Keratinocyte (primary cell): ENCODE measurements around the gene LGR4. TPM values are rescaled to one million over a fixed set of nuclear protein-coding genes. Genes with fewer than 3 reads are reported as not detected.

ENCODE experiments used
- DNase-seq: peaks from one replicate; pipeline ENCODE4 v3.0.0-alpha.2; 2011; ENCODE audit warnings: low read depth, missing footprints, low spot score
- FAIRE-seq: peaks from 2 replicates; lab custom pipeline; 2011; peaks lifted over from hg19 to GRCh38; lab: Jason Lieb, UNC
- H2AFZ ChIP-seq: 2 replicates; pipeline ENCODE4 v1.6.0; 2012; ENCODE audit warnings: low read length, control low read depth, inconsistent platforms; ENCODE audit not compliant: control insufficient read depth
- H3K27ac ChIP-seq: 2 replicates; pipeline ENCODE4 v1.5.1; 2011; ENCODE audit warnings: low read length; ENCODE audit not compliant: control insufficient read depth, insufficient read depth
- H3K27me3 ChIP-seq: 3 replicates; pipeline ENCODE4 v1.6.0; 2011; ENCODE audit warnings: low read length; ENCODE audit not compliant: control insufficient read depth, insufficient read depth; ENCODE audit errors: extremely low read depth
- H3K36me3 ChIP-seq, 2 experiments: 2 replicates in 1 of 2; 3 replicates in 1 of 2; pipeline ENCODE4 v1.5.1; 2011; ENCODE audit warnings: low read length in 2 of 2, mild to moderate bottlenecking in 1 of 2; ENCODE audit not compliant: control insufficient read depth in 2 of 2, insufficient read depth in 2 of 2; ENCODE audit errors: extremely low read depth in 1 of 2
- H3K4me1 ChIP-seq: 3 replicates; pipeline ENCODE4 v1.5.1; 2011; ENCODE audit warnings: low read length; ENCODE audit not compliant: control insufficient read depth, insufficient read depth; ENCODE audit errors: extremely low read depth
- H3K4me2 ChIP-seq: 3 replicates; pipeline ENCODE4 v1.6.0; 2011; ENCODE audit warnings: low read depth, low read length; ENCODE audit not compliant: control insufficient read depth, insufficient read depth; ENCODE audit errors: extremely low read depth
- H3K4me3 ChIP-seq, 3 experiments: fragments of 200-600 bp in 1 of 3; sonication (generic) in 1 of 3; 2 replicates in 2 of 3; 3 replicates in 1 of 3; pipeline ENCODE4 v1.5.1; 2011 to 2016; ENCODE audit warnings: low read length in 3 of 3, mild to moderate bottlenecking in 3 of 3, control low read depth in 2 of 3, inconsistent platforms in 1 of 3, low read depth in 1 of 3, mixed read lengths in 1 of 3, mixed run types in 1 of 3, moderate library complexity in 1 of 3; ENCODE audit not compliant: control insufficient read depth in 2 of 3, insufficient read depth in 2 of 3; ENCODE audit errors: extremely low read depth in 1 of 3
- H3K79me2 ChIP-seq: 2 replicates; pipeline ENCODE4 v1.6.0; 2012; ENCODE audit warnings: low read length; ENCODE audit not compliant: control insufficient read depth, insufficient read depth
- H3K9ac ChIP-seq: 3 replicates; pipeline ENCODE4 v1.6.0; 2011; ENCODE audit warnings: low read length; ENCODE audit not compliant: control insufficient read depth, insufficient read depth; ENCODE audit errors: extremely low read depth
- H3K9me1 ChIP-seq: 3 replicates; pipeline ENCODE4 v1.6.0; 2011; ENCODE audit warnings: low read length; ENCODE audit not compliant: control insufficient read depth, insufficient read depth; ENCODE audit errors: extremely low read depth
- H3K9me3 ChIP-seq: 2 replicates; pipeline ENCODE4 v1.5.1; 2012; ENCODE audit warnings: low read depth, low read length; ENCODE audit not compliant: control insufficient read depth
- H4K20me1 ChIP-seq: 3 replicates; pipeline ENCODE4 v1.6.0; 2011; ENCODE audit warnings: low read length; ENCODE audit not compliant: control insufficient read depth, insufficient read depth; ENCODE audit errors: extremely low read depth
- CTCF ChIP-seq, 3 experiments: IDR thresholded peaks in 1 of 3; conservative IDR thresholded peaks in 1 of 3; optimal IDR thresholded peaks in 1 of 3; 2 replicates in 2 of 3; 3 replicates in 1 of 3; pipeline versions ENCODE3 to v1.5.1; 2011; ENCODE audit warnings: low read length in 3 of 3, mild to moderate bottlenecking in 3 of 3, moderate library complexity in 2 of 3, control low read depth in 1 of 3, inconsistent platforms in 1 of 3; ENCODE audit not compliant: insufficient read depth in 2 of 3; ENCODE audit errors: extremely low read depth in 1 of 3
- EZH2 ChIP-seq: IDR thresholded peaks from one replicate; pipeline ENCODE4 v1.6.1; 2012; ENCODE audit warnings: inconsistent platforms, mild to moderate bottlenecking, low read length, moderate library complexity
- dilution Hi-C: fragments of 300-500 bp; cut with MboI; formaldehyde crosslinking; loops from one replicate; pipeline ENCODE4 v1.7.0; 2020; ENCODE audit warnings: low sequenced_read_pairs; ENCODE audit not compliant: extremely low pct_ligation_motif_present
- polyA plus RNA-seq, 5 experiments: library from polyadenylated mRNA; depleted of rRNA in 3 of 5; stranded (reverse) in 3 of 5; stranded (forward) in 1 of 5; unstranded in 1 of 5; fragments of >200 nt; gene quantifications; 1 replicate in 1 of 5; 2 replicates in 3 of 5; 3 replicates in 1 of 5; pipeline versions ENCODE4 v1.2.1 to v1.2.3, GENCODE V29; 2011 to 2012; ENCODE audit warnings: missing spikeins in 2 of 5, low read depth in 1 of 5, low replicate concordance in 1 of 5

The LGR4 gene
- polyA plus RNA-seq, 1 donor (not counting 4 experiments of a cell fraction or from before 2014, with no cell fraction given) = 49.7 TPM

- H3K27me3 ChIP-seq = no peaks in the 10 kb centered on the region
- DNase-seq = no peak
- no peaks in the 10 kb centered on the region for H3K9me1 ChIP-seq
- no peak overlapping the region for H3K9ac ChIP-seq
- H3K4me2 ChIP-seq = no peak overlapping the region
- no peaks in the 10 kb centered on the region for H3K79me2 ChIP-seq
- no peaks in the 10 kb centered on the region for H3K36me3 ChIP-seq
- no peak overlapping the region for H3K27ac ChIP-seq
- no peak for FAIRE-seq
- H2AFZ ChIP-seq = no peak overlapping the region
- no peak for TF ChIP-seq CTCF (optimal IDR thresholded peaks at IDR 0.05 in 1 of 3, IDR thresholded peaks at IDR 0.05 in 1 of 3, conservative IDR thresholded peaks at IDR 0.05 in 1 of 3; ENCODE audit: extremely low read depth in 1 of 3, insufficient read depth in 2 of 3, low read length in 3 of 3)
- no peak for TF ChIP-seq EZH2
- dilution Hi-C loops = no loop called here
- H3K4me3 ChIP-seq = no peak overlapping the region
- no peaks in the 10 kb centered on the region for H3K9me3 ChIP-seq
- no peaks in the 10 kb centered on the region for H4K20me1 ChIP-seq
- H3K4me1 ChIP-seq = no peaks in the 10 kb centered on the region
Measured at GRCh38 chr11:27353593-27354358, 118.8 kb downstream of the LGR4 start.

- dilution Hi-C loops = no loop called here
Measured at GRCh38 chr11:27352781-27353180, 119.8 kb downstream of the LGR4 start.

More at GRCh38 chr11:27352781-27353180, 119.8 kb downstream of the LGR4 start:
- H3K4me2 ChIP-seq = no peak overlapping the region
- H3K9me3 ChIP-seq = no peaks in the 10 kb centered on the region
- FAIRE-seq (no peak), DNase-seq (no peak)
- no peak overlapping the region for H3K9ac ChIP-seq
- H3K27ac ChIP-seq = no peak overlapping the region
- H2AFZ ChIP-seq = no peak overlapping the region
- TF ChIP-seq CTCF (optimal IDR thresholded peaks at IDR 0.05 in 1 of 3, IDR thresholded peaks at IDR 0.05 in 1 of 3, conservative IDR thresholded peaks at IDR 0.05 in 1 of 3; ENCODE audit: extremely low read depth in 1 of 3, insufficient read depth in 2 of 3, low read length in 3 of 3) (no peak), EZH2 (no peak)
- H3K9me1 ChIP-seq = no peaks in the 10 kb centered on the region
- no peak overlapping the region for H3K4me3 ChIP-seq
- no peaks in the 10 kb centered on the region for H3K79me2 ChIP-seq
- no peaks in the 10 kb centered on the region for H3K27me3 ChIP-seq
- no peaks in the 10 kb centered on the region for H3K36me3 ChIP-seq
- no peaks in the 10 kb centered on the region for H4K20me1 ChIP-seq
- no peaks in the 10 kb centered on the region for H3K4me1 ChIP-seq
